SHP77 (cell line): ENCODE data around the gene USP5.

Experiments used
- DNase-seq, 2 experiments: peaks; one replicate each; lab custom pipeline; 2025; lab: John Stamatoyannopoulos, UW

The USP5 gene

GRCh38 chr12:6912164-6912935 is 60.4 kb downstream of the USP5 start:
- no peak for DNase-seq

- peak; percentile 18 to 24 for DNase-seq
These were observed 62.4 kb downstream of the USP5 start, which contains the start of gene ENO2 for GRCh38 chr12:6914246-6914946. Gene ENO2, plus strand, starts transcription at chr12:6914580. Its CDS starts 1,253 bp downstream, at chr12:6915833.

- no peak for DNase-seq
These were observed 63.2 kb downstream of the USP5 start for GRCh38 chr12:6914947-6915788.

- DNase-seq, result no peak
These were observed 63.9 kb downstream of the USP5 start for GRCh38 chr12:6915789-6916285.
